Keratinocyte (primary cell): ENCODE measurements around the gene ERBB2. TPM values are rescaled to one million over a fixed set of nuclear protein-coding genes. Genes with fewer than 3 reads are reported as not detected.
A peak's percentile ranks its signal among the peaks of the same experiment; 100 is the strongest.

Experiments
- DNase-seq: peaks from one replicate; pipeline ENCODE4 v3.0.0-alpha.2; 2011; ENCODE audit warnings: low read depth, missing footprints, low spot score
- FAIRE-seq: peaks from 2 replicates; lab custom pipeline; 2011; peaks lifted over from hg19 to GRCh38; lab: Jason Lieb, UNC
- H2AFZ ChIP-seq: 2 replicates; pipeline ENCODE4 v1.6.0; 2012; ENCODE audit warnings: low read length, control low read depth, inconsistent platforms; ENCODE audit not compliant: control insufficient read depth
- H3K27ac ChIP-seq: 2 replicates; pipeline ENCODE4 v1.5.1; 2011; ENCODE audit warnings: low read length; ENCODE audit not compliant: control insufficient read depth, insufficient read depth
- H3K27me3 ChIP-seq: 3 replicates; pipeline ENCODE4 v1.6.0; 2011; ENCODE audit warnings: low read length; ENCODE audit not compliant: control insufficient read depth, insufficient read depth; ENCODE audit errors: extremely low read depth
- H3K36me3 ChIP-seq, 2 experiments: 2 replicates in 1 of 2; 3 replicates in 1 of 2; pipeline ENCODE4 v1.5.1; 2011; ENCODE audit warnings: low read length in 2 of 2, mild to moderate bottlenecking in 1 of 2; ENCODE audit not compliant: control insufficient read depth in 2 of 2, insufficient read depth in 2 of 2; ENCODE audit errors: extremely low read depth in 1 of 2
- H3K4me1 ChIP-seq: 3 replicates; pipeline ENCODE4 v1.5.1; 2011; ENCODE audit warnings: low read length; ENCODE audit not compliant: control insufficient read depth, insufficient read depth; ENCODE audit errors: extremely low read depth
- H3K4me2 ChIP-seq: 3 replicates; pipeline ENCODE4 v1.6.0; 2011; ENCODE audit warnings: low read depth, low read length; ENCODE audit not compliant: control insufficient read depth, insufficient read depth; ENCODE audit errors: extremely low read depth
- H3K4me3 ChIP-seq, 3 experiments: fragments of 200-600 bp in 1 of 3; sonication (generic) in 1 of 3; 2 replicates in 2 of 3; 3 replicates in 1 of 3; pipeline ENCODE4 v1.5.1; 2011 to 2016; ENCODE audit warnings: low read length in 3 of 3, mild to moderate bottlenecking in 3 of 3, control low read depth in 2 of 3, inconsistent platforms in 1 of 3, low read depth in 1 of 3, mixed read lengths in 1 of 3, mixed run types in 1 of 3, moderate library complexity in 1 of 3; ENCODE audit not compliant: control insufficient read depth in 2 of 3, insufficient read depth in 2 of 3; ENCODE audit errors: extremely low read depth in 1 of 3
- H3K79me2 ChIP-seq: 2 replicates; pipeline ENCODE4 v1.6.0; 2012; ENCODE audit warnings: low read length; ENCODE audit not compliant: control insufficient read depth, insufficient read depth
- H3K9ac ChIP-seq: 3 replicates; pipeline ENCODE4 v1.6.0; 2011; ENCODE audit warnings: low read length; ENCODE audit not compliant: control insufficient read depth, insufficient read depth; ENCODE audit errors: extremely low read depth
- H3K9me1 ChIP-seq: 3 replicates; pipeline ENCODE4 v1.6.0; 2011; ENCODE audit warnings: low read length; ENCODE audit not compliant: control insufficient read depth, insufficient read depth; ENCODE audit errors: extremely low read depth
- H3K9me3 ChIP-seq: 2 replicates; pipeline ENCODE4 v1.5.1; 2012; ENCODE audit warnings: low read depth, low read length; ENCODE audit not compliant: control insufficient read depth
- H4K20me1 ChIP-seq: 3 replicates; pipeline ENCODE4 v1.6.0; 2011; ENCODE audit warnings: low read length; ENCODE audit not compliant: control insufficient read depth, insufficient read depth; ENCODE audit errors: extremely low read depth
- CTCF ChIP-seq, 3 experiments: IDR thresholded peaks in 1 of 3; conservative IDR thresholded peaks in 1 of 3; optimal IDR thresholded peaks in 1 of 3; 2 replicates in 2 of 3; 3 replicates in 1 of 3; pipeline versions ENCODE3 to v1.5.1; 2011; ENCODE audit warnings: low read length in 3 of 3, mild to moderate bottlenecking in 3 of 3, moderate library complexity in 2 of 3, control low read depth in 1 of 3, inconsistent platforms in 1 of 3; ENCODE audit not compliant: insufficient read depth in 2 of 3; ENCODE audit errors: extremely low read depth in 1 of 3
- EZH2 ChIP-seq: IDR thresholded peaks from one replicate; pipeline ENCODE4 v1.6.1; 2012; ENCODE audit warnings: inconsistent platforms, mild to moderate bottlenecking, low read length, moderate library complexity
- dilution Hi-C: fragments of 300-500 bp; cut with MboI; formaldehyde crosslinking; loops from one replicate; pipeline ENCODE4 v1.7.0; 2020; ENCODE audit warnings: low sequenced_read_pairs; ENCODE audit not compliant: extremely low pct_ligation_motif_present
- polyA plus RNA-seq, 5 experiments: library from polyadenylated mRNA; depleted of rRNA in 3 of 5; stranded (reverse) in 3 of 5; stranded (forward) in 1 of 5; unstranded in 1 of 5; fragments of >200 nt; gene quantifications; 1 replicate in 1 of 5; 2 replicates in 3 of 5; 3 replicates in 1 of 5; pipeline versions ENCODE4 v1.2.1 to v1.2.3, GENCODE V29; 2011 to 2012; ENCODE audit warnings: missing spikeins in 2 of 5, low read depth in 1 of 5, low replicate concordance in 1 of 5

ERBB2 gene
- polyA plus RNA-seq, 1 donor (not counting 4 experiments of a cell fraction or from before 2014, with no cell fraction given), result 21.4 TPM

GRCh38 chr17:39684369-39685192, 15.3 kb upstream of the ERBB2 start:
- no peaks in the 10 kb centered on the region for H3K9me3 ChIP-seq
- H3K36me3 ChIP-seq, result no peaks in the 10 kb centered on the region
- H3K27ac ChIP-seq, result no peak overlapping the region

GRCh38 chr17:39687101-39687545, 12.7 kb upstream of the ERBB2 start:
- H3K9me1 ChIP-seq, result no peaks in the 10 kb centered on the region
- H2AFZ ChIP-seq, result peak overlapping the region; percentile 69
- no peaks in the 10 kb centered on the region for H3K79me2 ChIP-seq
- H3K36me3 ChIP-seq, result no peaks in the 10 kb centered on the region
- TF ChIP-seq CTCF (optimal IDR thresholded peaks at IDR 0.05 in 1 of 3, IDR thresholded peaks at IDR 0.05 in 1 of 3, conservative IDR thresholded peaks at IDR 0.05 in 1 of 3; ENCODE audit: extremely low read depth in 1 of 3, insufficient read depth in 2 of 3, low read length in 3 of 3), result no peak
- TF ChIP-seq EZH2, result no peak
- DNase-seq (no peak), FAIRE-seq (no peak)
- peak overlapping the region; percentile 97 for H3K4me2 ChIP-seq
- no peaks in the 10 kb centered on the region for H3K27me3 ChIP-seq
- peak overlapping the region; percentile 47 to 84 (median 73) for H3K4me3 ChIP-seq
- H3K27ac ChIP-seq, result no peak overlapping the region
- H4K20me1 ChIP-seq, result no peaks in the 10 kb centered on the region
- peaks cover 14% of the 10 kb centered on the region for H3K4me1 ChIP-seq
- no peaks in the 10 kb centered on the region for H3K9me3 ChIP-seq
- dilution Hi-C loops, result no loop called here
- no peak overlapping the region for H3K9ac ChIP-seq

More at GRCh38 chr17:39684369-39685192, 15.3 kb upstream of the ERBB2 start:
- Histone ChIP-seq H4K20me1 (no peaks in the 10 kb centered on the region), H3K9ac (no peak overlapping the region), H3K4me3 (no peak overlapping the region), H2AFZ (no peak overlapping the region), H3K9me1 (no peaks in the 10 kb centered on the region), H3K79me2 (no peaks in the 10 kb centered on the region), H3K4me2 (no peak overlapping the region), H3K4me1 (peaks cover 14% of the 10 kb centered on the region), H3K27me3 (no peaks in the 10 kb centered on the region)
- no peak for TF ChIP-seq EZH2
- TF ChIP-seq CTCF (optimal IDR thresholded peaks at IDR 0.05 in 1 of 3, IDR thresholded peaks at IDR 0.05 in 1 of 3, conservative IDR thresholded peaks at IDR 0.05 in 1 of 3; ENCODE audit: extremely low read depth in 1 of 3, insufficient read depth in 2 of 3, low read length in 3 of 3), result no peak
- DNase-seq, result no peak
- FAIRE-seq, result no peak
- dilution Hi-C loops, result no loop called here
